ENCODE results near the gene LINGO1.

Gene LINGO1

GRCh38 chr15:77632534-77633133 is at the start of gene LINGO1:
Gene LINGO1, minus strand, starts transcription at chr15:77632912. Its CDS starts 597 bp downstream, at chr15:77632315.
- no peak for DNase-seq (ENCODE audit: low read depth)

- DNase-seq (ENCODE audit: low read depth): no peak
Observed at GRCh38 chr15:77681362-77681761, 48.6 kb upstream of the LINGO1 start.

- no peak for DNase-seq (ENCODE audit: low read depth)
Observed at GRCh38 chr15:77676569-77677375, 44.1 kb upstream of the LINGO1 start.

GRCh38 chr15:77675806-77676415 is 43.2 kb upstream of the LINGO1 start:
- DNase-seq (ENCODE audit: low read depth): no peak

- DNase-seq (ENCODE audit: low read depth): no peak
Observed at GRCh38 chr15:77674327-77674726, 41.6 kb upstream of the LINGO1 start.

- DNase-seq (ENCODE audit: low read depth): no peak
Observed at GRCh38 chr15:77673866-77674265, 41.2 kb upstream of the LINGO1 start.

GRCh38 chr15:77672135-77672534 is 39.4 kb upstream of the LINGO1 start:
- DNase-seq (ENCODE audit: low read depth): no peak

- DNase-seq (ENCODE audit: low read depth): no peak
Observed at GRCh38 chr15:77671362-77672056, 38.8 kb upstream of the LINGO1 start.

GRCh38 chr15:77670558-77671361 is 38.0 kb upstream of the LINGO1 start:
- DNase-seq (ENCODE audit: low read depth): no peak

GRCh38 chr15:77669896-77670295 is 37.2 kb upstream of the LINGO1 start:
- DNase-seq (ENCODE audit: low read depth): no peak

- no peak for DNase-seq (ENCODE audit: low read depth)
Observed at GRCh38 chr15:77667338-77668234, 34.9 kb upstream of the LINGO1 start.

GRCh38 chr15:77666296-77666660 is 33.6 kb upstream of the LINGO1 start:
- no peak for DNase-seq (ENCODE audit: low read depth)

- DNase-seq (ENCODE audit: low read depth): no peak
Observed at GRCh38 chr15:77665530-77666295, 33.0 kb upstream of the LINGO1 start.

- DNase-seq (ENCODE audit: low read depth): no peak
Observed at GRCh38 chr15:77664428-77664827, 31.7 kb upstream of the LINGO1 start.

GRCh38 chr15:77663256-77663655 is 30.5 kb upstream of the LINGO1 start:
- no peak for DNase-seq (ENCODE audit: low read depth)

- peak; percentile 10 for DNase-seq (ENCODE audit: low read depth)
Observed at GRCh38 chr15:77659350-77660321, 26.9 kb upstream of the LINGO1 start.

GRCh38 chr15:77658304-77658703 is 25.6 kb upstream of the LINGO1 start:
- no peak for DNase-seq (ENCODE audit: low read depth)

GRCh38 chr15:77657634-77658238 is 25.0 kb upstream of the LINGO1 start:
- DNase-seq (ENCODE audit: low read depth): no peak
